ENCODE results near the gene ZNF10.

Gene ZNF10

DNA sequence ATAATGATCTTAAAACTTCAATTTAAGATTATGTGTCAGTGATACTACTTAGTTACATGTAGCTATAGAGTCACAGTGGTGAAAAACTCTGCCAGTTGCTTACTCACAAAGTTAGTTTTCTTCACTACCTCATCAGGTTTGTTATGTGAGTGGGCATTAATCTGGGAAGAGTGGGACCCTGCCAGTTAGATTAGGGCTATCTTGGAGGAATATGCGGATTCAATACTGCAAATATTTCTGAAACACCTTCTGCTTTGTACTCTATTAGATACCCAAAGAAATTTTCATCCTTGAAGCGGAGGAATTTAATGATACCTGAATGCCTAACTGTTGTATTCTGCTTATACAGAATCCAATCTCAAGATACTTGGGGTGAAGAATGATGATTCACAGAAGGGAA lies 76.0 kb downstream of the ZNF10 start:
- Histone ChIP-seq H3K27me3 (ENCODE audit: control insufficient read depth, low read length) (no peaks in the 10 kb centered on the region), H3K79me2 (ENCODE audit: control insufficient read depth, low read length) (no peaks in the 10 kb centered on the region), H3K9me2 (replicated peaks; ENCODE audit: control insufficient read depth, low read length) (no peaks in the 10 kb centered on the region), H3K36me3 (ENCODE audit: control insufficient read depth, low read length) (peaks cover 32% of the 10 kb centered on the region), H3F3A (ENCODE audit: control insufficient read depth, insufficient read depth) (peaks cover 8% of the 10 kb centered on the region), H3K4me3 (ENCODE audit: low read length) (no peak overlapping the region), H3K4me2 (ENCODE audit: low read length) (no peak overlapping the region), H3K27ac (ENCODE audit: low read depth, low read length) (no peak overlapping the region), H3K9me3 (ENCODE audit: control insufficient read depth, insufficient read depth, low read length) (peaks cover 67% of the 10 kb centered on the region), H4K20me1 (ENCODE audit: control insufficient read depth, insufficient read depth, low read depth, low read length) (no peaks in the 10 kb centered on the region), H3K4me1 (ENCODE audit: control insufficient read depth, low read length) (no peaks in the 10 kb centered on the region)
- TF ChIP-seq CTCF (IDR thresholded peaks at IDR 0.05; ENCODE audit: low read depth, low read length, poor library complexity, severe bottlenecking) (no peak), EZH2phosphoT487 (IDR thresholded peaks at IDR 0.05; ENCODE audit: borderline replicate concordance, low read length) (no peak)
